Measurements from ENCODE around the gene GULP1. TPM values are rescaled to one million over a fixed set of nuclear protein-coding genes. Genes with fewer than 3 reads are reported as not detected.

GULP1 gene
- total RNA-seq, 1 experiment from 2014 or later = 75.1 TPM

- ATAC-seq = peak; percentile 60; the same call in 1 of the 2 replicates
- Mint-ChIP-seq H3K36me3 (no peaks in the 10 kb centered on the region), H3K9me3 (no peaks in the 10 kb centered on the region), H3K4me3 (no peak overlapping the region), H3K27me3 (ENCODE audit: low read depth) (no peaks in the 10 kb centered on the region), H3K4me1 (peaks cover 75% of the 10 kb centered on the region), H3K27ac (peak overlapping the region; percentile 94)
- ChIA-PET POLR2A (interaction anchor here (0.8 kb wide), 1 partner anchor 16 kb away, joined by 3 read pairs; no protein-coding TSS in a partner anchor), CTCF (interaction anchor here (0.6 to 2.6 kb wide), 5 partner anchors 11 to 27 kb away, joined by 3 to 10 read pairs (median 4); no protein-coding TSS in a partner anchor)
- DNase-seq (ENCODE audit: low spot score) = no peak
- TF ChIP-seq SMAD4 (CRISPR knock-in tag; IDR thresholded peaks at IDR 0.05) (no peak), NFATC4 (CRISPR knock-in tag; IDR thresholded peaks at IDR 0.05) (no peak), ZNF532 (CRISPR knock-in tag; IDR thresholded peaks at IDR 0.05; ENCODE audit: borderline replicate concordance) (no peak), TEAD4 (CRISPR knock-in tag; IDR thresholded peaks at IDR 0.05) (no peak), NFYB (CRISPR knock-in tag; conservative IDR thresholded peaks at IDR 0.05; ENCODE audit: low read depth) (no peak)
Observed at GRCh38 chr2:188319838-188320237, 28.2 kb downstream of the GULP1 start.

GRCh38 chr2:188320861-188321260 lies 29.2 kb downstream of the GULP1 start:
- no peak for ATAC-seq
- no peaks in the 10 kb centered on the region for H3K27me3 Mint-ChIP-seq (ENCODE audit: low read depth)
- H3K36me3 Mint-ChIP-seq = no peaks in the 10 kb centered on the region
- TF ChIP-seq ZNF425 (CRISPR knock-in tag; conservative IDR thresholded peaks at IDR 0.05) (no peak), ETV6 (CRISPR knock-in tag; IDR thresholded peaks at IDR 0.05) (no peak), CTCF (IDR thresholded peaks at IDR 0.05) (no peak), NFE2L1 (CRISPR knock-in tag; IDR thresholded peaks at IDR 0.05) (no peak)
- no peaks in the 10 kb centered on the region for H3K9me3 Mint-ChIP-seq
- no peak overlapping the region for H3K27ac Mint-ChIP-seq
- POLR2A ChIA-PET = no interaction called here
- CTCF ChIA-PET = no interaction called here
- no peak for DNase-seq (ENCODE audit: low spot score)
- no peak overlapping the region for H3K4me3 Mint-ChIP-seq
- peaks cover 69% of the 10 kb centered on the region for H3K4me1 Mint-ChIP-seq

GRCh38 chr2:188322569-188323551 lies 31.2 kb downstream of the GULP1 start:
- peak overlapping the region; percentile 54 for H3K27ac Mint-ChIP-seq
- H3K36me3 Mint-ChIP-seq = no peaks in the 10 kb centered on the region
- H3K9me3 Mint-ChIP-seq = no peaks in the 10 kb centered on the region
- DNase-seq (ENCODE audit: low spot score) (no peak), ATAC-seq (peak; percentile 55)
- H3K27me3 Mint-ChIP-seq (ENCODE audit: low read depth) = no peaks in the 10 kb centered on the region
- no peak overlapping the region for H3K4me3 Mint-ChIP-seq
- ChIA-PET CTCF (interaction anchor here (1.0 to 1.6 kb wide), 2 partner anchors 46 to 133 kb away, joined by 3 to 6 read pairs; no protein-coding TSS in a partner anchor), POLR2A (interaction anchor here (1.0 kb wide), 1 partner anchor 30 kb away, joined by 3 read pairs; no protein-coding TSS in a partner anchor)
- TF ChIP-seq JUN (CRISPR knock-in tag; IDR thresholded peaks at IDR 0.05) (no peak), GRHL2 (CRISPR knock-in tag; IDR thresholded peaks at IDR 0.05; ENCODE audit: insufficient replicate concordance, severe bottlenecking) (no peak), PRDM15 (CRISPR knock-in tag; IDR thresholded peaks at IDR 0.05) (0 out of 2 replicates have a peak, but pooled peaks have one; percentile 17)
- peaks cover 64% of the 10 kb centered on the region for H3K4me1 Mint-ChIP-seq

Data from WTC11 (cell line).